DMS 273 (cell line): ENCODE measurements around the gene PDGFB.

ENCODE experiments used
- DNase-seq: peaks from one replicate; lab custom pipeline; 2025; ENCODE audit not compliant: unreplicated experiment; lab: John Stamatoyannopoulos, UW

PDGFB gene

DNA sequence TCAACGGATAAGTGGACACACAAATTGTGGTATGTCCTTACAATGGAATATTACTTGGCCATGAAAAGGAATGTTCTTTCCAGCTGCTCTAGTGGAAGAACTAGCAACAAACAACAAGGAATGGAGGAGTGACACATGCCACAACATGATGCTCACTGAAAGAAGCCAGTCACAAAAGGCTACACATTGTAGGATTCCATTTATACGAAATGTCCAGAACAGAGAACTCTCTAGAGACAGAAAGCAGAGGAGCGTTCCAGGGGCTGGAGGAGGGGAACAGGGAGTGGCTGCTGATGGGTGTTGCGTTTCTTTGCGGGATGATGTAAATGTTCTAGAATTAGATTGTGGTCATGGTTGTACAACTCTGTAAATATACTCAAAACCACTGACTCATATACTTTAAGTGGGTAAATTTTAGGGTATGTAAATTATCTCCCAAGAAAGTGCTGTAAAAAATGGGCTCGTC, 32.4 kb upstream of the PDGFB start:
- DNase-seq: no peak

DNA sequence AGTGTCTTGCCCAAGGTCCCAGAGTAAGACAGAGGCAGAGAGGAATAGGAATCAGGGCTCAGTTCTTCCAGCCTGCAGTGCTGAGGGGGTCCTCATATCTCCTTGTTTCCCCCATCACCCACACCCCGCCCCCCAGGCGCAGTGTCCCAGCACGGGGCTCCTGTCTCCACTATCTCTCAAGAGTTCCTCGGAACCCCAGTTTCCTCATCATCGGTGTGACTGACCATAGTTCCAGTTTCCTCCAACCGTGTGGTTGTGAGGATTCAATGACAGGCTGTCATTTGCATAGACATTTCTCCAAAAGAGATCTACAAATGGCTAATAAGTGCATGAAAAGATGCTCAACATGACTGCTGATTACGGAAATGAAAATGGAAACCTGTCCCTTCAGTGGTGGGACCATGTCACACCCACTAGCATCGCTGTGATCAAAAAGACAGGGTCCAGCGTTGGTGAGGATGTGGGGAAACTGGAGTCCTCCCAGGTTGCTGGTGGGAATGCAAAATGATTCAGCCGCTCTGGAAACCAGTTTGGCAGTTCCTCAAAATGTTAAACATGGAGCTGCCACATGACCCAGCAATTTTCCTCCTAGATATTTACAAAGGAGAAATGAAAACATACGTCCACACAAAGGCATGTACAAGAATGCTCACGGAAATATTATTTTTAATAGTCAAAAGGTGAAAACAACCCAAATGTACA, 31.8 kb upstream of the PDGFB start:
- no peak for DNase-seq

DNA sequence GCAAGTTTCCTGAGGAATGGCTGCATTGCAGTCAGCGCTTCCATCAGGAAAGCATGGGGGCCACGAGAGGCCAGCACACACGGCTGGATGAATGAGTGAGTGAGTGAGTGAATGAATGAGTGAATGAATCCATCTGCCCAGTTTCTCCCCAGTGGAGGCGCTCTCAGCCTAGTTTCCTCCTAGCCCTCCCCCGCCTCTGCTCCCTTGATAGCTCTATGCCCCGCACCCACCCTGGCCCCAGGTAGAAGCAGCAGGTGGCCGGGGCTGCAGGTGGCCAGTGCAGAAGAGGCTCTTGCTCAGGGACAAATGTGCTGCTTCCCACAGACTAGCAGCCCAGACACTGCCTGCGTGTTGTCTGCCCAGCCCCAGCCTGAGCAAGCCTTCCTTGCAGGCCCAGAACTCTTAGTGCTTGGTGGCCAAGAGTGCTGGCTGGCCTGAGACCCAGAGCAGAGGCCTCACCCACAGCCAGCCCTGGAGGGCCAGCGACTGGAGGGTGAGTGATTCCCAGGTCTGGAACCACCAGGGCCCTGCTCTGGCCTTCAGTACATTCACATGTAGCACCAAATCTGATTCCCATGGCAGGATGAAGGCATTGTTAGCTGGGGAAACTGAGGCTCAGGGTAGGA, 31.1 kb upstream of the PDGFB start:
- no peak for DNase-seq

DNA sequence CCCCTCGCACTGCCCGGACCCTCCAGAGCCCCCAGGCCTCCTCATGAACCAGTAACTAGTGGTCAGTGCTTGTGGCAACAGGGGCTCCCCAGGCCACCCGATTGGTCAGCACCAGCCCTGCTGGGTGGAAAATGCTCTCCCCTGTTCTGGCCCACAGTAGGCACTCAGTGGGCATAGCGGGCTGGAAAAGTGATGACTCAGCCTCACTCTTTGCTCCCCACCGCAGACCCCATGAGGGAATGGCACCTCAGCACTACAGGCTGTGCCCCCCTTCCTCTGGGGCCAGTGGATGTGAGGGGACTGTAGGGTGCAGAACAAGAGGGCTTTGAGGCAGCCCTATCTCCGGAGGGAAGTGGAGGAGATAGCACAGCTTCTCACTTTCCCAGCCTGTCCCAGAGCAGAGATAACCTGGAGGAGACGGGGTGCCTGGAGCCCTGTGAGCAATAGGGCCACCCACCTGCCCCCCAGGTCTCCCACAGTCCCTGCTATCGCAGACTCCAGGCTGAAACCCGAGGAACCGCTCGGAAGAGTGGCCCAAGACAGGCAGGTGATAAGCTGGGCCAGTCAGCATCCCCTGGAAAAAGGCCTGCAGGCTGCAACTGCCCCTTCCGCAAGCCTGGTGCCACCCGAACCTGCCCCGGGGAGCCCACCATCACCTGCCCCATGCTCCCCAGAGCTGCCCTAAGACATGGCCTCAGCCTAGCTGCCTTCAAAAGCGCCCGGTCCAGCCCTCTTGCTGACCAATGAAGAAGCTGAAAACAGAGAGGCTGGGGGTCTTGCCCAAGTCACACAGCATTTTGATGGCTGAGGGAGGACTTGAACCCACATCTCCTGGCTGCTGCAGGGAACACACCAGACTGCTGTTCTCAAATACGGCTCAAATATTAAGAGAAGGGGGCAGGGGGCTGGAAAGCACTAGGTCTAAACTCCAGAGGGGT, 29.4 kb upstream of the PDGFB start:
- no peak for DNase-seq

DNA sequence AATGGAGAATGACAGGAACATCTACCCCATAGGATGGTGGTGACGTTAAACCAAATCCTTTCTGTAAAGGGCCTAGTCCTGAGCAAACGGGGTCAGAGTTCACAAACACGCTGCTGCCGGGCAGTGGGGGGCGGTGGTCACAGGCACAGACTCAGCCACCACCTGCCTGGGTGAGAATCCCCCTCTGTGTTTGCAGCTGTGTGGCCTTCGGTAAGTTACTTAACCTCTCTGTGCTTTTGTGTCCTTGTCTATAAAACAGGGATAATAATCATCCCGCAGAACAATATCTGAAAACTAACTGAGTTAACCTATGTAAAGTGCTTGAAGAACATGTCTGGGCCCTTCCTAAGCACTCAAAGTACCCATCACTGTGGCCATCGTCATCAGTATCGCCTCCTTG, 26.0 kb upstream of the PDGFB start:
- DNase-seq: no peak

DNA sequence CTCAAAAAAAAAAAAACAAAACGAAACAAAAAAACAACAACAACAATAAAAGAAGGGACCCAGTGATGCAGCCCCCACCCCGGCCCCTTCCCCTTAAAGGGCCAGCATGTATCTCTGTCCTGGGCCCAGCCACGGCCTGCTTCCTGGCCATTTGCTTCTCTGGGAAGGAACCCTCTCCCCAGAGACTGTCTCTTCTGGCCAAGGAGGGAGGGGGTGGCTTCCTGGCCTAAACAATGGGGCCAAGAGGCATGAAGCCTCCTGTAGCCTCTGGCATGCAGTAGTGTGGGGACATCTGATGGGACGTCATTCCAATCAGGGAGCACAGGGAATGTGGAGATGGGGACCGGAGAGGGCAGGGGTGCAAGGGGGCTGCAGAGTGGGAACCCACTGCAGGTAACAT, 25.5 kb upstream of the PDGFB start:
- no peak for DNase-seq

DNA sequence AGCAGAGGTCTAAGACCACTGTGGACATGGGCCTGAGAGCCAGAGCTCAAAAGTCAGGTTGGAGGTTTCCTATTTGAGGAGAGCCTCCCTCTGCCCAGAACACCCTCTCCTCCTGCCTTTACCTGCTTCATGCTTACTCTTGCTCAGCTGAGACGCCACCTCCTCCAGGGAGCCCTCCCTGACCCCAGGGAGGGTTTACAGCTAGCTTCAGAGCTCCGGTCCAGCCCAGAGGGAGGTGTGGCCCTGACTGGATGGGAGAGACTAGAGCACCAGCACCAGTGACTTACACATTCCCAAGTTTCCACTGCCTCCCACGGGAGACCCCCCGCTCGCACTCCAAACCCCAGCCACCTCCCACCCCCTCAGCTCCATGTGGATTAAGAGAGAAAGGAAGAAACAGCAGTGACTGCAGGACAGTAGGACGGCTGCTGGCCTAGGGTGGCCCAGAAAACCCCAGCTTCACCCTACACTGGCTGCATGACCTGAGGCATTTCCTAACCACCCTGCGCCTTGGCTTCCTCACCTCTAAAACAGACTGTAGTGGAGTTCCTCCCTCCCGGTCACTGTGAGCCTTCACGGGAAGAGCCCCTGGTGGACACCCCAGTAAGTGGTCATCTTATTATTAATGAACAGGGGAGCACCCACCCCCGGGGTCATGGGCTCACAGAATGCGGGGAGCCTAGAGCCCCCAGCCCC, 24.5 kb upstream of the PDGFB start:
- no peak for DNase-seq

DNA sequence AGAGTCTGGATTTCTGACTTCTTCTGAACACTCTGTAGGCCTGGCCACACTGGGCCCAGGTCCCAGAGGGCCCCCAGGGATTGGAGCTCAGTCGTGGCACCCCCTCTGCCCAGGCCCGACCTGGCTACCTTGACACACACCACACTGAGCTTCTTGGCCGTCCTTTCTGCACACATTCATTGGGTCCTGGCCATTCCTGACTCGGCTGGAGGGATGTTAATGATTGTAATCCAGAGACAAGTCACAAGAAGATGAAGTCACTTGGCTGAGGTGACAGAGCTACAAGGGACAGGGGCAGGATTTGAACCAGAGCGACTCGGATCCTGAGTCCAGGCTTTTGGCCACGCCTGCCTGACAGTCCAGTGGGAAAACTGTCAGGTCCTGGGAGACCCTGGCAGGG, 23.9 kb upstream of the PDGFB start:
- DNase-seq: no peak

DNA sequence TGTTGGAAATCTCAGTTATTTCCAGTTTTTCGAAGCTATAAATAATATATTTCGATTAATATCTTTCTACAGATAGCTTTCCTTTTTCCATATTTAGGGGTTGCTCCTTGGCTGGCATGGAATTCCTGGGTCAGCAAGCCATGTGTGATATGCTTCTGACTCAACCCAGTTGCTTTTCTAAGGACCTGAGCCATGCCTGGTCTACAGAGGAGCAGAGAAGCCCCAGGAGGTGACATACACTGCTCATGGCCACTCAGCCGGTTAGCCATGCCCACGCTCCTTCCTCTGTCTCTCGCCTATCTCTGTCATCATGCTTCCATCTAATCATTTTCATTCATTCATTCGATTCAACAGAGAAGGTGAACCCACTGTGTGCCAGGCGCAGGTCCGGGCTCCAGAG, 23.2 kb upstream of the PDGFB start:
- DNase-seq: no peak

DNA sequence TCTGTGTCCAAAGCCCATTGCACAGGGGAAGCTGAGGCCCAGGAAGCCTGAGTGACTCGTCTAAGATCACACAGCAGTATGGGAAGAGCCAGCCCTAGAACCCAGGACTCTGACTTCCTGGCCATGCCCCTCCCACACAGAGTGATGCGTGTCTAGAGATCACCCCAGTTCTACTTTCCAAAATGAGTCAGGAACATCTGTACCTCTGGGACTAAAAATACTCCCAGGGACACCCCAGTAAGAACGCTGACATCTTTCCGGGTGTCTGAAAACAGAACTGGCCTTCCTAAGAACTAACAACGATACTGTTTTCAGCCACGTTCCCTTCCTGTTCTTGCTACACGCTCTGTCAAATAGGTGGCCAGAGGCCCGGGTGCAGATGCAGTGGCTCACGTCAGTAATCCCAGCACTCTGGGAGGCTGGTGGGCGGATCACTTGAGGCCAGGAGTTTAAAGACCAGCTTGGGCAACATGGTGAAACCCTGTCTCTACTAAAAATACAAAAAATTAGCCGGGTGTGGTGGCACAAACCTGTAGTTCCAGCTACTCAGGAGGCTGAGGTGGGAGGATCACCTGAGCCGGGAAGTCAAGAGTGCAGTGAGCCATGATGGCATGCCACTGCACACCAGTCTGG, 21.7 kb upstream of the PDGFB start:
- DNase-seq: no peak

DNA sequence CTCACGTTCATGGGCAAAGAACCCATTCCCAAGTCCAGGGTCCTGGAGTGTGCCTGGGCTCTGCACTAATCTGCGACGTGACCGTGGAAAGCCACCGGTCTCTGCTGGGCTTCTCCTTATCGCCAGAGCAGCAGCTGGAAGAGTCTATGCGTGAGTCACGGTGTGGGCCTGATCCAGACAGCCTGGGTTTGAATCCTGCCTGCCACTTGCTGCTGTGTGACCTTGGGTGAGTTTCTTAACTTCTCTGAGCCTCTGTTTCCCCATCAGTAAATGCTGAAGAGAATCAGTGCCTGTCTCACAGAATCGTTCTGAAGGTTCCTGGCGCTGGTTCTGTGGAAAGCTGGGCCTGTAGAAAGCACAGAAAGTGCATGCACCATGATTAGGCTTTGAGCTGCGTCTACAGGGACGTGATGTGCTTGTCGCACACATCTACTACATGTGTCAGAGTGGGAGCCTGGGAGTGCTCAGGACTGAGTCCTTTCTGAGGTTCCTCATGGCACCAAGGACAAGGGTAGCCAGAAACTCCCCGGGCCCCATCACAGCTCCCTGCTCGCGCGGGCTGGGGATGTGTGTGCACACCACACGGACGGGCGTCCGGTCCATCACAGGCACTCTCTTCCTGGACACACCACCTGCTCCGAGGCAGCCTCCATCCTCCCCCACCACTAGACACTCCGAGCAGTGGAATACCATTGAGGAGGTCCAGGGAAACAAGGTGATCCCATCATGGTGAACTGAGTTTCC, 20.5 kb upstream of the PDGFB start:
- DNase-seq: no peak

DNA sequence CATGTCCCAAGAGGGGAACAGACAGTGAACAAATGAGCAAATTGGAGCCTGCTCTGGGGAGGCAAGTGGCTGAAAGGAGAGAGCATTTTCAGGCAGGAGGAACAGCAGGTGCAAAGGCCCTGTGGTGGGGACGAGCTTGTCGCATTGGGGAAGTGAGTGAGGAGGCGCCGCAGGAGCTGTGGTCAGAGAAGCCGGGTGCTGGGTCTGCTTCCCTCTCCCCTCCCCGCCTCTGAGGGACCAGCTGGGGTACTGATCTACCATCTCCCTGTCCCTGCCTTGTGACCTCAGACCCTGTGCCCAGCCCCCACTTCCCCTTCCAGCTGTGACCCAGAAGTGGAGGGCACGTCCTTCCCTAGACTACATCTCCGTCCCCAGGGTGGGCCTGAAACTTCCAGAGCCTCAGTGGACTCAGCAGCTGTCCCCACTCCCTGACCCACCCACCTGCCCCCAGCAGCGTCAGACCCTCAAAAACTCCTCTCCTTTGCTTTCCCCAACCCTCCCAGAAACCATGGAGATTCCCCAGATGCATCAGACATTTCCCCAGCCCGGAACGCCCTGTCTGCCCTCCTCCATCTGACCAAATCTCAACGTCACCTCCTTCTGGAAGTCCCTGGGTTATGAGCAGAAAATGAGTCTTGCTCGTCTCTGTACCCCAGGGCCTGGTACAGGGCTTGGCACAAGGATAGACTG, 19.7 kb upstream of the PDGFB start:
- no peak for DNase-seq

DNA sequence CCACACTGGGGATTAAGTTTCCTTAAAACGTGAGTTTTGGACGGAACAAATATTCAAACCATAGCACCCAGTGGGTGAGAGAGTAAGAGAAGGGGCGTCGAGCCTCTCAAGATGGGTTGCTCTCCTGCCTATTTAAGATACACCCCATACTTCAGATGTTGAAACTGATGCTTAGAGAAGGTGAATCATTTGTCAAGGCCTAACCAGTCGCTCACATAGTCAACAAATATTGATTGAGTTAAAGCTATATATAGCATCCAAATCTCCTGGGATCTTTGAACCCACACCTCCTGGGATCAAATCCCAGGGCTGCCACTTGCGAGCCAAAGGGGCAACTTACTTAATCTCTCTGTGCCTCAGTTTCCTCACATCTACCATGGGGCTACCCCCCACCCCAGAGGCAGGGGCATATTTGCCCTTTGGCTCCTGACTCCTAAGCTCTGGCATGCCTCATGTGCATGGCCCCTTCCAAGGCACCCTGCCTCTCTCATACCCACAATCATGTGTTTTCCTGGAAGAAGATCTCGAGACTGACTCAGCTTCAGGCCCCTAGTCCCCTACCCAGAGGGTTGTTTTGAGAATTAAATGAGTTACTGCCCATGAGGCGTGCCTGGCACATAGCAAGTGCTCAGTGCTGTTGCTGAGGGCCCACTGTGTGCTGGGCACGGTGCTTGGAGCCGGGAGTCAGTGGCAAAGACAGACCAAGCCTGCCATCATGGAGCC, 19.0 kb upstream of the PDGFB start:
- DNase-seq: no peak

DNA sequence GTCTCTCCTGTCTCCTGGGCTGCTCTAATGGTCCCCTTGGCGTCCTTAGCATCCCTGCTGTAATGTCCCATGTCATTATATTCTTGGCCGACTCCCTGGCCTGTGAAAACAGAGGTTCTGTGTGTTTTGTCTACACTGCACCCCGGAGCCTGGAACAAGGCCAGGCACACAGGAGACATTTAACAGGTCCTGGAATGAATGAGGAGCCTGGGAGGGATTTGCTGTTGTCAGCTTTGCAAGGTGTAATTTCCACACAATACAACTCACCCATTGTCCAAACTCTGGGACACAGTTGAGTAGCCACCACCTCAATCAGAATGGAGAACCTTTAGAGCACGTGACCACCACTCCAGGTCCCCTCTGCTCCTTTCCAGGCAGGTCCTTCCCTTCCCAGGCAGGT, 14.9 kb upstream of the PDGFB start:
- no peak for DNase-seq

DNA sequence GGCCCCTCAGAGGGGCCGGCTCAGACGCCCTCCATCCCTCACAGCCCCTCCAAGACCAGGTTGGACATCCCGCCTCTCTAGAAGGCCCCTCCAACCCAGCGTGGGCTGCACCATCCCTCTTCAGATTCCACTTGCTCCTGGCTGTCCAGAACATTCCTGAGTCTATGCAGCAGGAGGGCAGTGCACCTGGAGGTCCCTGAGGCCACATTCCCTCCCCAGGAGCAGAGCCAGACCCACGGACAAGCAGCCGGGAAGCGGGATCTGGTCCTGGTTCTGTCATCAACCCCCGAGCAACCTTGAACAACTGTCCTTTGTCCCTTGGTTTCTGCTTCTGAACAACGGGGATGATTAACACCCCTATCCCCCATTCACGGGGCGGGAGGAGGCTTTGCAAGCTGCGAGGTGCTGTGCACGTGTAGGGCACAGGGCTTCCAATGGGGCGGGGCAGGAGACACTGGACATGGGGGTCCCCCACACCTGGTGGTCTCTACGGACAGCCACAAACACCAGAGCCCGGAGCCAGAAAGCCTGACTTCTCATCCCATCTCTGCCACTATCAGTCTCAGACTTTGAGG, 13.2 kb upstream of the PDGFB start:
- DNase-seq: no peak

DNA sequence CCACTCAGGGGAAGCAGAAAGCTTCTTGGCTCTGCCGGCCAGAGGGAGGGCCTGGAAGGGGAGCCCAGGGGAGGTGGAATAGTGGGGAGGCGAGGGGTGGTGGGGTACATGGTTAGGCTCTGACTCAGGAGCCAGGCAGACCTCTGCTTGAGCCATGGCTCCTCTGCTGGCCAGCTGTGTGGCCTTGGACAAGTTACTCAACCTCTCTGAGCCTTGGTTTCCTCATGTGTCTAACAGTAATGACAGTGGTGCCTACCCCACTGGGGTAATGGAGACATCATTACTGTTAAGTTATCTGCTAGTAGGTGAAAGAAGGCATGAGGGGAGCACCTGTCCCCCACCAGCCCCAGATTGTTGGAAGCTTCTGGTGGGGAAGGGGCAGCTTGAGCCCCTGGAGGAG, 12.2 kb upstream of the PDGFB start:
- no peak for DNase-seq

DNA sequence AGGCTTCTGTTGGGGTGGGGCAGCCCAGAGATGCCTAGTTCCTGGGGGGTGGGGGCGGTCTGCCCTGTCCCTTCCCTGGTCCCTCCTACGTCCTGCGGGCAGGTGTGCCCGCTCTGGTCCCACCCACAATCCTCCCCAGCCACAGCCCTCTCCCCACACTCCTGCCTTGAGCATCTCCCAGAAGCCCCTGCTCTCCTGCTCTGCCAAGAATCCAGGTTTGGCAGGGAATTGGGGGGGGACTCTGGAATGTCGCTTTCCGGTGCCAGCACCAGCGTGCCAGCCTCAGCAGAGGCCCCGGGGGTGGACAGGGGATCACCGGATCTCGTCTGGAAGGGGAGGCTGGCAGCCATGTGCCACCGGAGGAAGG, 11.4 kb upstream of the PDGFB start:
- no peak for DNase-seq

DNA sequence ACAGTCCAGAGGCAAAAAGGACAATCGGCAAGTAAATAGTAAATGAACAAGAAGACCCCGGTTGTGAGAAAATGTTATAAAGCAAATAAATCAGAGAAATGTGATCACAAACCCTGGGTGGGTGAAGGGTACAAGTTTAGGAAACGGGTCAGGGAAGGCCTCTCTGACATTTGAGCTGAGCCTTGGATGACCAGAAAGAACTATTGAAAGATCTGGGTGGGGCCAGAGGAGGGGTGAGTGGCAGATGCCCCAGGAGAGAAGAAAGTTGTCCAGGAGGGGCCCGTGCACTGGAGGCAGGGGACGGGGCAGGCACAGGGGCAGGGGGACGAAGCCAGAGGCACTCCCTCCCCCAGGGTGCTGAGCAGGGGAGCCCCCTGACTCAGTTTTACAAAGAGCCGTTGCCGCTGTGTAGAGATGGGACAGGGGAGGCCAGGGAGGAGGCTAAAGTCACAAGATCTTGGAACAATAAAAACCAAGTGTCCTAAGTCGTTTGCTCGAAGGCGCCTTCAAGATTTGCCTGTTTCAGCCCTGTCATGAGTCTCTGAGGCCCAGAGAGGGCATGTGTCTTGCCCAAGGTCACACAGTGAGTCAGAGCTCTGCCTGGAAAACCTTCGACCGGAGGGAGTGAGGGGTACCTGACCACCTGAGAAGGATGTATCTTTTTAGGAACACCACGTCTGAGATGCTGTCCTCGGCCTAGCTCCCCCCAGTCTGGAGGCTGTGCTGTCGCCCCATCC, 10.8 kb upstream of the PDGFB start:
- no peak for DNase-seq
